DOHH2 (cell line): ENCODE measurements around the gene TMTC1.
"Not testable (repeated sequence)": the region's sequence is repeated elsewhere in the genome, so short reads cannot be mapped to it uniquely, and the experiment has no call there.

Experiments used
- H3F3A ChIP-seq: fragments of 200-600 bp; sonication (generic), shearing (Covaris generic); 2 replicates; pipeline ENCODE4 v1.6.0; 2016; ENCODE audit warnings: antibody characterized with exemption, mild to moderate bottlenecking; ENCODE audit not compliant: control insufficient read depth, insufficient read depth
- H3K27ac ChIP-seq: fragments of 200-600 bp; sonication (generic); 2 replicates; pipeline ENCODE4 v1.5.1; 2014; ENCODE audit warnings: low read depth, mild to moderate bottlenecking, low read length, moderate library complexity
- H3K27me3 ChIP-seq: fragments of 200-600 bp; sonication (generic); 2 replicates; pipeline ENCODE4 v1.6.1; 2014; ENCODE audit warnings: mild to moderate bottlenecking, low read length, mixed read lengths; ENCODE audit not compliant: control insufficient read depth
- H3K36me3 ChIP-seq: fragments of 200-600 bp; sonication (generic); 2 replicates; pipeline ENCODE4 v1.6.1; 2014; ENCODE audit warnings: mild to moderate bottlenecking, low read length, moderate library complexity, mixed read lengths; ENCODE audit not compliant: control insufficient read depth
- H3K4me1 ChIP-seq: fragments of 200-600 bp; sonication (generic); 2 replicates; pipeline ENCODE4 v1.6.1; 2014; ENCODE audit warnings: mild to moderate bottlenecking, low read length, mixed read lengths; ENCODE audit not compliant: control insufficient read depth
- H3K4me2 ChIP-seq: fragments of 200-600 bp; sonication (generic); 2 replicates; pipeline ENCODE4 v1.6.0; 2014; ENCODE audit warnings: mild to moderate bottlenecking, low read length, moderate library complexity
- H3K4me3 ChIP-seq: fragments of 200-600 bp; sonication (generic); 2 replicates; pipeline ENCODE4 v1.5.1; 2014; ENCODE audit warnings: mild to moderate bottlenecking, low read length, mixed read lengths
- H3K79me2 ChIP-seq: fragments of 200-600 bp; sonication (generic); 2 replicates; pipeline ENCODE4 v1.6.1; 2014; ENCODE audit warnings: mild to moderate bottlenecking, low read length, mixed read lengths; ENCODE audit not compliant: control insufficient read depth
- H3K9me2 ChIP-seq: fragments of 200-600 bp; sonication (generic); replicated peaks from 2 replicates; pipeline ENCODE4 v1.6.1; 2014; ENCODE audit warnings: mild to moderate bottlenecking, low read length, mixed read lengths; ENCODE audit not compliant: control insufficient read depth
- H3K9me3 ChIP-seq: fragments of 200-600 bp; sonication (generic); 2 replicates; pipeline ENCODE4 v1.6.1; 2014; ENCODE audit warnings: antibody characterized with exemption, low read length, mixed read lengths; ENCODE audit not compliant: control insufficient read depth, insufficient read depth
- H4K20me1 ChIP-seq: fragments of 200-600 bp; sonication (generic); 2 replicates; pipeline ENCODE4 v1.6.0; 2014; ENCODE audit warnings: low read depth, mild to moderate bottlenecking, antibody characterized with exemption, low read length, moderate library complexity; ENCODE audit not compliant: control insufficient read depth, insufficient read depth
- CTCF ChIP-seq: fragments of 200-600 bp; sonication (generic); IDR thresholded peaks from one replicate; pipeline ENCODE4 v1.5.1; 2014; ENCODE audit warnings: antibody characterized with exemption, mild to moderate bottlenecking, low read depth, low read length; ENCODE audit not compliant: poor library complexity, severe bottlenecking
- EZH2phosphoT487 ChIP-seq: fragments of 200-600 bp; sonication (generic); IDR thresholded peaks from 2 replicates; pipeline ENCODE4 v1.6.1; 2017; ENCODE audit warnings: borderline replicate concordance, mild to moderate bottlenecking, antibody characterized with exemption, low read length, moderate library complexity, mixed read lengths

TMTC1 gene

DNA sequence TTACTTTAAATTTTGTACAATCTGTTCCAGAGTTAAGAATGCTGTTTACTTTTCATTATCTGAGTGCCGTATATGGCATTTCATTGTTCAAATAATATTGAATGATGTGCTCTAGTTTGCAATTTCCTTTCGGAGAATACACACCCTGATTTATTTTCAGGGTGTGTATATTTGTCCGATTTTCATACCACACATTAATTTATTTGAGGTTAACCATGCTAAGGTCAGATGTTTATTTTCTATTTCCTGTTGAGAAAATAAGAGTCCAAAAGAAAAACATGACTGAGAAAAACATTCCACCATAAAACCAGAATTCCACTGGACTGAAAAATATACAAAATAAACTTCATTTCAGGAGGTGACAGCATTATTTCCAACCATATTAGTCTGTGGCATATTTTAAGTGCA, 222.1 kb downstream of the TMTC1 start:
- H3K27ac ChIP-seq: no peak overlapping the region
- H3F3A ChIP-seq: no peaks in the 10 kb centered on the region
- H3K4me3 ChIP-seq: no peak overlapping the region
- H3K27me3 ChIP-seq: no peaks in the 10 kb centered on the region
- TF ChIP-seq CTCF (no peak), EZH2phosphoT487 (no peak)
- no peaks in the 10 kb centered on the region for H3K4me1 ChIP-seq
- no peak overlapping the region for H3K4me2 ChIP-seq
- H3K79me2 ChIP-seq: no peaks in the 10 kb centered on the region
- no peaks in the 10 kb centered on the region for H4K20me1 ChIP-seq
- H3K36me3 ChIP-seq: no peaks in the 10 kb centered on the region
- no peaks in the 10 kb centered on the region for H3K9me3 ChIP-seq
- no peaks in the 10 kb centered on the region for H3K9me2 ChIP-seq

DNA sequence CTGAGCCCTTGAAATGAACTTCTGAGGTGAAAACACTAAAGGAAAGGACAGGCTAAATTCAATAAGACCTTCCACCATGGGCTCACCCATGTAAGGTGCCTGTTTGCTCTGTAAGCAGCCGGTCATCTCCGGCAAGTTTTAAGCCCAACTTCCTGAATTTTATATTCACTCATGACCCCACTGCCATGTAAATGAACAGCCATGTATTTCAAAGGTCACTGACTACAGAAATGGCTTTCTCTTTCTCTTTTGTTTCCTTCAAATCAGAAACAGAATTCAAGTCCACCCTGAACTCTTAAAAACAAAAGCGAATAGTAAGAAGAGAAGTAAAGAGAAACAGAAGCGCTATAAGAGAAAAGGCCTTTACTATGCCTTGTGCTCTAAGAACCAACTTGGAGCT, 224.5 kb downstream of the TMTC1 start:
- Histone ChIP-seq H3K9me3 (no peaks in the 10 kb centered on the region), H3K27ac (no peak overlapping the region), H4K20me1 (no peaks in the 10 kb centered on the region), H3K4me1 (no peaks in the 10 kb centered on the region), H3K4me2 (no peak overlapping the region), H3K27me3 (no peaks in the 10 kb centered on the region), H3K79me2 (no peaks in the 10 kb centered on the region), H3K9me2 (no peaks in the 10 kb centered on the region), H3K4me3 (no peak overlapping the region), H3F3A (no peaks in the 10 kb centered on the region), H3K36me3 (no peaks in the 10 kb centered on the region)
- TF ChIP-seq CTCF: no peak
- TF ChIP-seq EZH2phosphoT487: no peak

GRCh38 chr12:29556363-29556762, 227.4 kb downstream of the TMTC1 start:
- no peak overlapping the region for H3K4me3 ChIP-seq
- no peaks in the 10 kb centered on the region for H3K9me2 ChIP-seq
- no peaks in the 10 kb centered on the region for H3K36me3 ChIP-seq
- H3K4me2 ChIP-seq: no peak overlapping the region
- no peaks in the 10 kb centered on the region for H3K27me3 ChIP-seq
- TF ChIP-seq EZH2phosphoT487 (no peak), CTCF (no peak)
- no peaks in the 10 kb centered on the region for H4K20me1 ChIP-seq
- no peak overlapping the region for H3K27ac ChIP-seq
- no peaks in the 10 kb centered on the region for H3K4me1 ChIP-seq
- H3K9me3 ChIP-seq: no peaks in the 10 kb centered on the region
- no peaks in the 10 kb centered on the region for H3K79me2 ChIP-seq
- H3F3A ChIP-seq: no peaks in the 10 kb centered on the region

- not testable (repeated sequence) for H3K27ac ChIP-seq, H3K36me3 ChIP-seq, H4K20me1 ChIP-seq, H3K79me2 ChIP-seq, H3K9me3 ChIP-seq, H3K9me2 ChIP-seq, H3K27me3 ChIP-seq, H3F3A ChIP-seq, H3K4me3 ChIP-seq, H3K4me1 ChIP-seq, H3K4me2 ChIP-seq
These were observed 228.3 kb downstream of the TMTC1 start for GRCh38 chr12:29555451-29555850.
